ENCODE results near the gene ATG7. TPM values are rescaled to one million over a fixed set of nuclear protein-coding genes. Genes with fewer than 3 reads are reported as not detected.

ATG7 gene
- total RNA-seq, 4 donors from 2014 or later, result 45.8 to 85.3 (median 67.3) TPM

- intact Hi-C loops (cut with DNase I), result no loop called here
- WGBS, 2 donors, result 97 to 100% methylated on average over 3 to 12 of the region's 13 CpGs
- no peaks in the 10 kb centered on the region for H3K9me3 ChIP-seq
- TF ChIP-seq, protein P1, sequence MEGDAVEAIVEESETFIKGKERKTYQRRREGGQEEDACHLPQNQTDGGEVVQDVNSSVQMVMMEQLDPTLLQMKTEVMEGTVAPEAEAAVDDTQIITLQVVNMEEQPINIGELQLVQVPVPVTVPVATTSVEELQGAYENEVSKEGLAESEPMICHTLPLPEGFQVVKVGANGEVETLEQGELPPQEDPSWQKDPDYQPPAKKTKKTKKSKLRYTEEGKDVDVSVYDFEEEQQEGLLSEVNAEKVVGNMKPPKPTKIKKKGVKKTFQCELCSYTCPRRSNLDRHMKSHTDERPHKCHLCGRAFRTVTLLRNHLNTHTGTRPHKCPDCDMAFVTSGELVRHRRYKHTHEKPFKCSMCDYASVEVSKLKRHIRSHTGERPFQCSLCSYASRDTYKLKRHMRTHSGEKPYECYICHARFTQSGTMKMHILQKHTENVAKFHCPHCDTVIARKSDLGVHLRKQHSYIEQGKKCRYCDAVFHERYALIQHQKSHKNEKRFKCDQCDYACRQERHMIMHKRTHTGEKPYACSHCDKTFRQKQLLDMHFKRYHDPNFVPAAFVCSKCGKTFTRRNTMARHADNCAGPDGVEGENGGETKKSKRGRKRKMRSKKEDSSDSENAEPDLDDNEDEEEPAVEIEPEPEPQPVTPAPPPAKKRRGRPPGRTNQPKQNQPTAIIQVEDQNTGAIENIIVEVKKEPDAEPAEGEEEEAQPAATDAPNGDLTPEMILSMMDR (IDR thresholded peaks at IDR 0.05), result no peak
- no peak for TF ChIP-seq POLR2A (IDR thresholded peaks at IDR 0.05)
- H3K27me3 ChIP-seq, result no peaks in the 10 kb centered on the region
- H3K36me3 ChIP-seq, result no peaks in the 10 kb centered on the region
- no peak overlapping the region for H3K4me3 ChIP-seq (replicated peaks in 1 of 3)
- H3K4me1 ChIP-seq, result peaks cover 17 to 45% of the 10 kb centered on the region in 2 donors
- peak overlapping the region in 2 of 3 donors; percentile 69 to 77 for H3K27ac ChIP-seq
- DNase-seq, result no peak
These were observed 263.2 kb downstream of the ATG7 start for GRCh38 chr3:11535243-11535960.

DNA sequence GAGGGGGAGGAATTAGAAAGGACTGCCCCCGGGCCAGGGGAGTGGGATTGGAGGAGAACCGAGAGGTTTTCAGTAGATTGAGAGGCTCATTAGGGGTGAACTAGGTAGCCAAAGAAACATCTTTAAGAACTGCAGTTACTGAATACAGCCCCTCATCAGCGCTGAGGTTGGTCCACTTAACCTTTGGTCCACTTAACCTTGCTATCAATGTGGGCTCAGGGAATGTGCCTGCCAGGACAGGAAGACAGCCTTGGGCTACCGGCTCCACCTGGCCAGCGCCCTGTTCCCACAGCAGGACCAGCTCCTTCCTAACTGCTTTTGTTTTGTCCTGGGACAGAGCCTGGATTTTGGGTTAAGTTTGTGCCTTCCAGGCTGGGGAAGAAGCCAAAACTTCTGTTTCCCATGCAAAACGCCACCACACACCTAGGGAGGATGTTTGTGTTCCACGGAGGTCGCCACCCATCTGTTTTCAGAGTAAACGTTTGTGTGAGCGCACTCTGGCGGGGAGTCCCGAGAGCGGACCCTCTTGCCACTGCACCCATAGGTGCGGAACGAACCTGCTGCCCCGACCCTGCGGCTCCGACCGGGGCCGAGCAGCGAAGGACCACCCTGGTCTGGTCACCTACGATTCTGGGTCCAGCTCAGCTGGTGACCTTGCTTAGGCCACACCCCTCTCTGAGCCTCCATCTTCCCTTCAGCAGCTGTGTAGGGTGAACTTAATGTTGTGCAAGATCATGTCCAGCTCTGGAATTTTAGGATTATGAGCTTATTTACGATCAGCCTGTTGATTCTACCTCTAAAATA, 264.1 kb downstream of the ATG7 start:
- H3K9me3 ChIP-seq, result no peaks in the 10 kb centered on the region
- no peaks in the 10 kb centered on the region for H3K27me3 ChIP-seq
- H3K36me3 ChIP-seq, result no peaks in the 10 kb centered on the region
- no peak for TF ChIP-seq POLR2A (IDR thresholded peaks at IDR 0.05)
- TF ChIP-seq, protein P1 (IDR thresholded peaks at IDR 0.05), result no peak
- no peak overlapping the region for H3K27ac ChIP-seq
- peaks cover 16 to 37% of the 10 kb centered on the region in 2 donors for H3K4me1 ChIP-seq
- H3K4me3 ChIP-seq (replicated peaks in 1 of 3), result no peak overlapping the region
- no peak for DNase-seq
- intact Hi-C loops (cut with DNase I), result no loop called here
- WGBS, 2 donors, result 78 to 88% methylated on average over 19 to 23 of the region's 23 CpGs

- peaks cover 16 to 42% of the 10 kb centered on the region in 2 donors for H3K4me1 ChIP-seq
- H3K4me3 ChIP-seq (replicated peaks in 1 of 3), result no peak overlapping the region
- WGBS, 2 donors, result 88 to 89% methylated on average over 12 of the region's 12 CpGs
- TF ChIP-seq POLR2A (IDR thresholded peaks at IDR 0.05), result no peak
- TF ChIP-seq, protein P1 (IDR thresholded peaks at IDR 0.05), result no peak
- H3K27ac ChIP-seq, result no peak overlapping the region
- intact Hi-C loops (cut with DNase I), result no loop called here
- H3K9me3 ChIP-seq, result no peaks in the 10 kb centered on the region
- no peaks in the 10 kb centered on the region for H3K36me3 ChIP-seq
- H3K27me3 ChIP-seq, result no peaks in the 10 kb centered on the region
- DNase-seq, result no peak
These were observed 264.9 kb downstream of the ATG7 start for GRCh38 chr3:11536936-11537612.

DNA sequence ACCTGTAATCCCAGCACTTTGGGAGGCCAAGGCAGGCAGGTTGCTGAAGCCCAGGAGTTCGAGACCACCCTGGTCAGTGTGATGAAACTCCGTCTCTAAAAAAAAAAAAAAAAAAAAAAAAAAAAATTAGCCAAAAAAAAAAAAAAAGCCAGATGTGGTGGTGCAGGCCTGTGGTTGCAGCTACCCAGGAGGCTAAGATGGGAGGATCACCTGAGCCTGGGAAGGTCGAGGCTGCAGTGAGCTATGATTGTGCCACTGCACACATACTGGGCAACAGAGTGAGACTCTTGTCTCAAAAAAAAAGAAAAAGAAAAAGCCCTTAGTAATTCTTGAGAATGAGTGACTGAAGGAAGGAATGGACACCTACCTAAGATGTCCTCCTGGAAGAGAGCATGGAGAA, 266.4 kb downstream of the ATG7 start:
- intact Hi-C loops (cut with DNase I), result no loop called here
- no peak for DNase-seq
- H3K4me3 ChIP-seq (replicated peaks in 1 of 3), result no peak overlapping the region
- 94 to 96% methylated on average over 3 of the region's 3 CpGs for WGBS, 2 donors
- TF ChIP-seq, protein P1 (IDR thresholded peaks at IDR 0.05), result no peak
- no peak for TF ChIP-seq POLR2A (IDR thresholded peaks at IDR 0.05)
- H3K4me1 ChIP-seq, result peaks cover 12 to 34% of the 10 kb centered on the region in 2 donors
- H3K36me3 ChIP-seq, result no peaks in the 10 kb centered on the region
- H3K9me3 ChIP-seq, result no peaks in the 10 kb centered on the region
- no peak overlapping the region for H3K27ac ChIP-seq
- no peaks in the 10 kb centered on the region for H3K27me3 ChIP-seq

All from thyroid gland (tissue), 4 donors.